K562 (cell line): Measurements from ENCODE around the gene CD82. TPM values are rescaled to one million over a fixed set of nuclear protein-coding genes. Genes with fewer than 3 reads are reported as not detected.
A peak's percentile ranks its signal among the peaks of the same experiment; 100 is the strongest.

Experiments used
- CBX2 ChIP-seq: fragments of 200-600 bp; sonication (generic); IDR thresholded peaks from one replicate; pipeline ENCODE4 v1.6.1; 2012; ENCODE audit warnings: mild to moderate bottlenecking, low read length, inconsistent platforms; ENCODE audit not compliant: insufficient read depth, poor library complexity, severe bottlenecking
- CHCHD3 ChIP-seq: fragments of 250-450 bp; sonication (Bioruptor Pico); IDR thresholded peaks from 2 replicates; pipeline ENCODE4 v2.1.2; 2022; ENCODE audit warnings: mild to moderate bottlenecking
- CREB1 ChIP-seq, 2 experiments: sonication (generic) in 1 of 2; formaldehyde crosslinking in 1 of 2; IDR thresholded peaks; 2 replicates each; pipeline versions ENCODE4 v1.6.1 to v1.8.0; 2012 to 2022; ENCODE audit warnings: inconsistent platforms in 1 of 2, mild to moderate bottlenecking in 1 of 2, missing genetic modification reagents in 1 of 2, moderate library complexity in 1 of 2
- CREB3L1 ChIP-seq: fragments of 450-650 bp; IDR thresholded peaks from 2 replicates; pipeline ENCODE4 v1.6.1; 2014; ENCODE audit warnings: low read depth, mild to moderate bottlenecking, moderate library complexity, borderline replicate concordance
- EGR1 ChIP-seq: fragments of 450-650 bp; conservative IDR thresholded peaks from 2 replicates; pipeline ENCODE4 v1.6.1; 2017; ENCODE audit warnings: mild to moderate bottlenecking
- ESRRB ChIP-seq: fragments of 250-450 bp; sonication (Bioruptor Pico); IDR thresholded peaks from 2 replicates; pipeline ENCODE4 v1.5.0; 2020; ENCODE audit warnings: mild to moderate bottlenecking, moderate library complexity, borderline replicate concordance
- JUNB ChIP-seq: fragments of 450-650 bp; formaldehyde crosslinking; conservative IDR thresholded peaks from 2 replicates; pipeline ENCODE4 v1.4.0; 2020; ENCODE audit warnings: mild to moderate bottlenecking
- MED1 ChIP-seq: sonication (generic); formaldehyde crosslinking; IDR thresholded peaks from 2 replicates; pipeline ENCODE4 v1.8.1; 2023; ENCODE audit warnings: missing genetic modification reagents, borderline replicate concordance
- PATZ1 ChIP-seq: fragments of 250-450 bp; sonication (Bioruptor Pico); IDR thresholded peaks from 2 replicates; pipeline ENCODE4 v1.5.0; 2020; ENCODE audit warnings: mild to moderate bottlenecking, borderline replicate concordance
- RFX1 ChIP-seq: fragments of 450-650 bp; IDR thresholded peaks from 2 replicates; pipeline ENCODE4 v1.6.1; 2016; ENCODE audit warnings: mild to moderate bottlenecking, moderate library complexity
- SMARCA4 ChIP-seq: fragments of 450-650 bp; IDR thresholded peaks from 2 replicates; pipeline ENCODE4 v1.6.1; 2016
- SP2 ChIP-seq: IDR thresholded peaks from 2 replicates; pipeline ENCODE4 v1.6.1; 2011; ENCODE audit warnings: mild to moderate bottlenecking, low read depth, low read length, moderate library complexity; ENCODE audit not compliant: poor library complexity, severe bottlenecking; ENCODE audit errors: extremely low read depth
- SREBF2 ChIP-seq: sonication (generic); formaldehyde crosslinking; IDR thresholded peaks from 2 replicates; pipeline ENCODE4 v1.4.0; 2020; ENCODE audit warnings: mild to moderate bottlenecking, missing genetic modification reagents
- SUPT5H ChIP-seq: fragments of 450-650 bp; IDR thresholded peaks from 2 replicates; pipeline ENCODE4 v1.6.1; 2016
- TSHZ1 ChIP-seq: fragments of 250-450 bp; sonication (Bioruptor Pico); IDR thresholded peaks from 2 replicates; pipeline ENCODE4 v1.4.0; 2020; ENCODE audit warnings: mild to moderate bottlenecking, moderate library complexity
- XRCC3 ChIP-seq: fragments of 450-650 bp; IDR thresholded peaks from 2 replicates; pipeline ENCODE4 v1.6.1; 2017; ENCODE audit warnings: mild to moderate bottlenecking, moderate library complexity
- ZC3H11A ChIP-seq: IDR thresholded peaks from 2 replicates; pipeline ENCODE4 v1.6.1; 2012; ENCODE audit warnings: low read depth, low read length, improper control_type of control experiment
- ZKSCAN1 ChIP-seq: fragments of 150-350 bp; IDR thresholded peaks from 2 replicates; pipeline ENCODE4 v1.6.1; 2016; ENCODE audit warnings: low read depth, low read length
- ZNF146 ChIP-seq: IDR thresholded peaks from one replicate; pipeline ENCODE4 v1.6.1; 2018; ENCODE audit warnings: missing compliant biosample characterization; ENCODE audit not compliant: unreplicated experiment
- ZNF316 ChIP-seq: fragments of 450-650 bp; IDR thresholded peaks from 2 replicates; pipeline ENCODE4 v1.6.1; 2016
- ZNF79 ChIP-seq: fragments of 250-450 bp; sonication (Bioruptor Pico); IDR thresholded peaks from 2 replicates; pipeline ENCODE4 v1.4.0; 2020; ENCODE audit warnings: low read depth, mild to moderate bottlenecking, moderate library complexity
- polyA plus RNA-seq, 8 experiments: library from polyadenylated mRNA; depleted of rRNA in 4 of 8; stranded (reverse) in 5 of 8; unstranded in 3 of 8; fragments of >200 nt; fragmentation: Nextera tagmentation in 2 of 8; fragmentation: Illumina TruSeq in 1 of 8; extraction: Ambion mirVana in 2 of 8; extraction: Trizol in 1 of 8; gene quantifications; 2 replicates each; pipeline versions ENCODE4 v1.2.1 to v1.2.3, GENCODE V29; 2011 to 2014; ENCODE audit warnings: inconsistent platforms in 1 of 8, missing spikeins in 1 of 8
- total RNA-seq, 7 experiments: library from RNA; depleted of rRNA in 6 of 7; stranded (reverse); fragments of >200 nt in 6 of 7; fragmentation: Illumina TruSeq in 2 of 7; extraction: Trizol in 2 of 7; gene quantifications; 2 replicates each; pipeline versions ENCODE4 v1.2.1 to v1.2.3, GENCODE V29; 2011 to 2021; ENCODE audit warnings: low replicate concordance in 1 of 7
- TF ChIP-seq, protein P1 (sequence below): sonication (generic); formaldehyde crosslinking; IDR thresholded peaks from 2 replicates; pipeline ENCODE4 v1.8.0; 2023; ENCODE audit warnings: mild to moderate bottlenecking, missing genetic modification reagents

Gene CD82
- total and polyA plus RNA-seq, 9 of the 15 experiments (the other 6 are each of a cell fraction or from before 2014, with no cell fraction given): 0.27 to 9.4 (median 3.0) TPM

DNA sequence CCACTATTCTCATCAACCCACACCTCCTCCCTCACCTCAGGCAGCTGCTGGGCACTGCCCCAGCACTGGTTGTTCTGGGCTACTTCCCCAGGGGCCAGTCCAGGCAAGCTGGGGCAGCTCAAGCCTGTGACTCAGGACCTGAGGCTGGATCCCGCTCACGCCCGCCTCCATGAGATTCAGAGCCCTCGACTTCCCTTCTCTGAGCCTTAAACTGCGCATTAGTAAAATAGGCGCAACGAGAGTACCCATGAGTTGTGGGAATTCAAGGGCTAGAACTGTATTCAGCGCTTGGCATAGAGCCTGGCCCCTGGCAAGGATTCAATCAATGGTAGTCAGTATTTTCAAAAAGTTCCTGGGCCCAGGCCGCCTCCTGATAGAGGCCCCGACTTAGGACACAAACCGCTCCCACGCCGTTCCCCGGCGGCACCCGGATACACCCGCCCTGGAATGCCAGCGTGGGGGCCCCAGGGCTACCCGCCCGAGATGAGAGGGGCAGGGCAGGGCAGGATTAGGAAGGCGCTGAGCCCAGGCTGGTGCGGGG is 723 bp upstream of the CD82 start (continued):
- TF ChIP-seq ESRRB (CRISPR knock-in tag): no peak
- no peak for TF ChIP-seq RFX1
- no peak for TF ChIP-seq SP2
- TF ChIP-seq PATZ1 (CRISPR knock-in tag): no peak
- no peak for TF ChIP-seq CREB1 (IDR thresholded peaks at IDR 0.05)
- no peak for TF ChIP-seq CREB1 (CRISPR knock-in tag; IDR thresholded peaks at IDR 0.05)
- no peak for TF ChIP-seq CHCHD3 (CRISPR knock-in tag)
- no peak for TF ChIP-seq CBX2
- TF ChIP-seq, protein P1, sequence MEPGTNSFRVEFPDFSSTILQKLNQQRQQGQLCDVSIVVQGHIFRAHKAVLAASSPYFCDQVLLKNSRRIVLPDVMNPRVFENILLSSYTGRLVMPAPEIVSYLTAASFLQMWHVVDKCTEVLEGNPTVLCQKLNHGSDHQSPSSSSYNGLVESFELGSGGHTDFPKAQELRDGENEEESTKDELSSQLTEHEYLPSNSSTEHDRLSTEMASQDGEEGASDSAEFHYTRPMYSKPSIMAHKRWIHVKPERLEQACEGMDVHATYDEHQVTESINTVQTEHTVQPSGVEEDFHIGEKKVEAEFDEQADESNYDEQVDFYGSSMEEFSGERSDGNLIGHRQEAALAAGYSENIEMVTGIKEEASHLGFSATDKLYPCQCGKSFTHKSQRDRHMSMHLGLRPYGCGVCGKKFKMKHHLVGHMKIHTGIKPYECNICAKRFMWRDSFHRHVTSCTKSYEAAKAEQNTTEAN (CRISPR knock-in tag): no peak
- TF ChIP-seq EGR1: no peak
- no peak for TF ChIP-seq XRCC3
- TF ChIP-seq ZKSCAN1: no peak
- TF ChIP-seq ZNF146 (CRISPR knock-in tag): no peak
- TF ChIP-seq ZNF316: no peak
- TF ChIP-seq TSHZ1 (CRISPR knock-in tag): no peak
- TF ChIP-seq SREBF2 (CRISPR knock-in tag): no peak
- no peak for TF ChIP-seq SMARCA4
- no peak for TF ChIP-seq ZNF79
- no peak; the same call in 1 of the 2 replicates for TF ChIP-seq CREB3L1
- no peak for TF ChIP-seq JUNB (CRISPR knock-in tag)
- no peak for TF ChIP-seq MED1 (CRISPR knock-in tag)
- no peak for TF ChIP-seq ZC3H11A
- peak; percentile 45; the same call in 1 of the 2 replicates for TF ChIP-seq SUPT5H
